GM18870 (cell line): ENCODE data around the gene CAMK4.
"Not testable (repeated sequence)": the region's sequence is repeated elsewhere in the genome, so short reads cannot be mapped to it uniquely, and the experiment has no call there.

Experiments used
- ATAC-seq: cut with Tn5 transposase; IDR thresholded peaks from one replicate; pipeline ENCODE4 v1.9.1; 2021; ENCODE audit warnings: moderate library complexity; ENCODE audit not compliant: unreplicated experiment

Gene CAMK4

DNA sequence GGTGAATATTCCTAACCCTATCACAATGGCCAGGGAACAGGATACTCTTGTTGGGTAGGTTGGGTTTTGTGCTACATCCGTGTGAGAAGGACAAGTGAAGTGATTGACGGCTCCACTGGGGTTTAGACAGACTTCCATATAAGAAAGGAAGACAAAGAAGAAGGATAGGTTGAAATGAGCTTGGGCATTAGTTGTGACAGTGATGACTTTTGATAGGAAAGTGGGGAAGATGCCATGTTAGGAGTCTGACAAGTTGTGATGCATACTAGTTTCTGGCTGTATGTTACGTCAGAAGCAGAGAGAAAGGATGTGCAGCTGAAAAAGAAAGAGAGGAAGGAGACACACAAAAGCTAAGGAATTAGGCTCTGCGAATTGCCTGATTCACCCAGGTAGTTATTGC, 150.2 kb downstream of the CAMK4 start:
- no peak for ATAC-seq

DNA sequence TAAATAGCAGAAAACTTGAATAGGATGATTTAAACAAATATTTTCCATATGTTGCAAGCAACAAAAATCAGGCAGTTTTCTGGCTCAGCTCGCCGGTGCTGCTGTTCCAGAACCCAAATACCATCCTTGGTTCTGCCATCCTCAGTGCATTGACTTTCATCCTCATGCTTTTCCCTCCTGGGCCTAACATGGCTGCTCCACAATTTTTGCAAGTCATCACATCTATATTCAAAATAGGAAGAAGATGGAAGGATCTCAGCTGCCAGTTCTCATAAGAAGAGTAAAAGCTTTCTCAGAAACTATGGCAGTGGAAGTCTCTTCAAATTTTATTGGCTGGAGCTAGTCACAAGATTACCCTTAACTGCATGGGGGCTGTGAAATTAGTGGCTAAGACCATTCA, 151.5 kb downstream of the CAMK4 start:
- no peak for ATAC-seq

DNA sequence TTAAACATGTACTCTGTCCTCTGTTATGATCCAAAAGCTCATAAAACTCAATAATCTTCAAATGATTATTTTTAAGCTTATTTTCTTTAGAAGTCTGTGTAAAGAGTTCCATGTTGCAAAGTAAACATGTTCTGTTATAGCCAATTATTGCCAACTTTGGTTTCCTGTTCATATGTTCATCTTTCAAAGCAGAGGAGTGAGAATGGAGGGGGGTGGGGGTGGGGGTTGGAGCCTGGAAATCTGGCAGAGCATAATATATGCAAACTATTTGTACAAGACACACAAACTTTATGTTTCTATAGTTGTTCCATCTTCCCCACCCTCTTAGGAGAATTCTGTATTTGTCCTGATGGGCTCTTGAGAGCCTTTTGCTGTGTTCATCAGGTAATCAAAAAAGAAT, 153.1 kb downstream of the CAMK4 start:
- no peak for ATAC-seq

DNA sequence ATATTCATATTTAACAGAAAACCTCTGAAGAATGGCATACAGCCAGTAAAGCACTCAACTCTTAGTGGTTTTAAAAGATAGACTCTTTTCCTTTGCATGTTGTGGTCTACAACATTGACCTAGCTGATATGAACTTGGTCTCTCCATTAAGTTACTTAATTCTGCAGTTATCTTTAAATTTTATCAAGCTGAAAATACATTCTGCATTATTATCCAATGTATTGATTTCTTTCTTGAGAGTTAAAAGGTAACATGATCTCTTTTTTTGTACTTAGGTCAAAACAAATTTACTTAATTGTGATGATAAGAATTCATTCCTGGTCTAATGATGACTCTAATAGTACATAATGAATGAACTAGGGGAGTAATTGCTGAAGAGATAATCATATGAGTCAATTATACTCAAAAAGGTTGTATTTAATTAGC, 155.2 kb downstream of the CAMK4 start:
- no peak for ATAC-seq

DNA sequence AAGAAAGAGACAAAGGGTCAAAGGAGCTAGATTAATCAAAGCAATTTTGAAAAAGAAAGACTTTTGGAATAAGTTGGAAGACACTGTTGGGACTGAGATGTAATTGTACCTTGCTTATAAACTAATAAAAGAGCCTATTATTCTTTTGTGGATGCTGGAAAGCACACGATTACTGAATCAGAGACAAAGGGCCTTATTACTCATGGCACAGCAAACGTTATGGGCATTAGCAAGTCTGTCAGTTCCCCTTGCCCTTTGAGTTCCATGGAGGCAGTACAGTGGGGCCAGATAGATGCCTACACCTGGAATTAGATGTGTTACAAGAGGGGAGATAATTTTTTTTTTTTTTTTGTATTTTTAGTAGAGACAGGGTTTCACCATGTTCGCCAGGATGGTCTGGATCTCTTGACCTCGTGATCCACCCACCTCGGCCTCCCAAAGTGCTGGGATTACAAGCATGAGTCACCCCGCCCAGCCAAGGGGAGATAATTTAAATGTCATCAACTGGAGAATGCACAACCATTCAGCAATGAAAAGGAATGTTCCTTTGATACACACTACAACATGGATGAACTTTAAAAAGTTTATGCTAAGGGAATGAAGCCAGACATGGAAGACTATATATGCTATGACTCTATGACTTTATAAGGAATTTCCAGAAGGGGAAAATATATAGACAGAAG, 159.2 kb downstream of the CAMK4 start:
- no peak for ATAC-seq

DNA sequence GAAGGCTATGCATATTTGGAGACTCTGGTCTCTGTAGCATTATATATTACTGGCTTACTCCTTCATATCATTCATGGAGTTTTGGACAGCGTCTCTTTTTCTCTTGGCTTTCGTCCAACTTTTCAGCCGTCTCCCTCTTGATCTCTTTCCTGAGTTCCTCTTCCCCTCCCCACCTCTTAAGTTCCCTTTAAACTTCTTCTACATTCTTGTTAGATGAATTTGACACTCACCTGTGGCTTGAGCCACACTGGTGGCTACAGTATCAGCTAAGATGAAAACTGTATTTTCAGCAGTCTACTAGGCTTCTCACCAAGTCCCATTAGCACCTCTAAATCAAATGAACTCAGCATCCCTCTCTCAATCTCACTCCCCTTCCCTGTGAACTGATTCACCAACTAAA, 160.0 kb downstream of the CAMK4 start:
- no peak for ATAC-seq

DNA sequence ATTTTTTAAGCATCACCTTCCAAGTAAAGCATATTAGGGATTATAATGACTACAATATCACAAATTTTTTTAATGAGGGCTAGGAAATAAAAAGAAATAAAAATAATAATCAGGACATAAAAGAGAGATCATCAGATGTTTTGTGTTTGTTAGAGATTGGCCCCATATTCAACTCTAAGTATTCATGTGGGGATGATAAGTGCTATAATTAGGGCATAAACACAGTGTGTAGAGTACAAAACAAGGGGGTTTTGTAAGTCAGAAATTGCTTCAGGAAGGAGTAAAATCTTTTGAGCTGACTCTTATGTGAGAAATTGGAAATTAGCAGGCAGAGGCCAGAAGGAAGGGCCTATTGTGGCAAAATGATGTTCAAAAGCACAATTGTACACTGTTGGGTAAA, 160.9 kb downstream of the CAMK4 start:
- ATAC-seq = no peak

DNA sequence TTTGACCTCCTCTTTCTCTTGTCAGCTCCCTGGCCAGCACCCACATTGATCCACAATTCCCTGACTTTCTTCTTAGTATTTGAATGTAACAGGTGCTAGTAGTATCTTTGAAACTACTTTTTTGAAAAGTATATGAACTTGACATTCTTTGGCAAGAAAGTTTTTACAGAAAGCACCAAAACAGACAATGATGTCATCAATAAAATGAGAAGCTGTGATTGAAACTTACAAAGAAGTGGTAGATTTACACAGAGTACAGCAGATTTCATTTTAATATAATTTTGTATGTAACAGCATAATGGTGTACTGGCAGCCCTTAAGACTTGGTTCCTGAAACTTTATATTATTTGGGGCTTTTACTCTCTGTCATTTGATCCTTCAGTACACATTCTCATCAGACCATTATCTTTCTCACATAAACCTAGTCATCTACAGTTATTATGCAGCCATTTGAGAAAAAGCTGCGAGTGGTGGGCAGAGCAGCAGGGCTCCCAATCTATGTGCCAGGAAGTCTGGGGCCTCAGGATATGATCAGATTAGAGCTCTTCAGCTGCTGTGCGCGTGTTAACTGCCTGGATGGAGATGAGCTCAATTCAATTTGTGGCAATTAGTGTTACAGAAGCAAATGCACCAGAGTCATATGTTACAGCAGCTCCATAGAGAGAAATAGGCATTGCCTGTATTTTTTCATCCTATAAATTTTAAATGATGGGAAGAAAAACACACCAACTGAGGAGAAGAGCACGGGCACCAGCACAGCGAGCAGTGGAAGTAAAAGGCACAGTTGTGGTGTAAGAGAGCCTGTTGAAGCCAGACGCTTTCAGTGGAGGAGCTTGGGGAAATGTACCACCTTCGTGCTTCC, 162.0 kb downstream of the CAMK4 start:
- ATAC-seq = no peak

DNA sequence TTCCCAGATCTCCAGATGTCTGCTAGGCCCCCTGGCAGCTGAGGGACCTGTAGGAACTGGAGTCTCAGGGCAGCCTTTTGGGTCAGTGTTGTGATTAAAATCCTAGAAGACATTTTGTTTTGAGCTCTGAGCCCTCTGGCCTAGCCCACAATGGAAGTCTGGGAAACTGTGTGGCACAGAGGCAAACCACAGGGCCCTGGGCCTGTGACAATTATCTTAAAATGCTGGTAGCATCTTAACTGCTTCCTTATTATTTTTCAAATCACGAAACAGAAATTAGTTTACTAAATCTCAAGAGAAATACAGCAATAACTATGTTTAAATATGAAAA, 162.6 kb downstream of the CAMK4 start:
- ATAC-seq = no peak

DNA sequence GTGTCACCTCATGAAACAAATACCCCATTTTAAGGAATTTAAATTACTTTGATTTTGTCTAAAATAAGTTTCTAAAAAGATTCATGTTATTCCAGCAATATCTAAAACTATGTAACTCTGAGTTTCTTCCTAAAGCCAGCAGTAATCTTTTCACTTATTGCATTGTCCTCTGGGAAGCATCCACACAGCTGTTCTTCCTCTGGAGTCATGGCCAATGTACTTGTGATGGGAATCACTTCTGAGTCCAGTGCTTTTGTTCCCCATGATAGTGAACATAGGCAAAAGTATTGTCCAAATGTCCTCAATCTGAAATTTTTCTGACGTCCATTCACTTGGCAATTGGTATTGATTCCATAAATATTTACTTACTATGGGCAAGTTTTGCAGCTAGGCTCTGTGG, 163.2 kb downstream of the CAMK4 start:
- no peak for ATAC-seq

DNA sequence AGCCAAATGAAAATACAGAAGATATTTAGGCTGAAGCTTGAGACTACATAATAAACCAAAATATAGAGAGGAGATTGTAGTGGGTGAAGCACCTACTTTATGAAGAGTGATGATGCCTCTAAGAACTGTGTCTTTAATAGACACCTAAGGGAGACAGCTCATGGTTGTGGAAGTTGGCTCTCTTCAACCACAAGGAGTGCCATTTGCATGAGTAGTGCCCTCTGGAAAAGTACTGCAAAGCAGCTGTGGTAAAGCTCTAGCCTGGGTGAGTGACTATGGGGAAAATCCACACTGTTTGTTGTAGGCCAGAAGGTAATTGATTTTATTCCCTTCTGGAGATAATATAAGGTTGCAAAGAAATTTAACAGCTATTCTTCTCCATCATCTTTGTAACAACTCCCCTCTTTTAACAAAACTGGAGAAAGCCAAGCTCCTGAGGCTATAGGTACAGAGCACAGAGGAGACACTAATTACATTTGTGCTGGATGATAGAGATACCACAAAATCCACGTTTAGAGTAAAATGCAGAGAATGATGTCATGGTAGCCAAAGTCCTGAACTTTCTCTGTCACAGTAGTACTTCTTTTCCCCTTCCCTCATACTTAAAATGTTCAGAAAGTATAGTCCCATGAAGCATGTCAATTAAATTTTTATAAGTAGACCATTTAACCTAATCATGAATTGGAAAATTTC, 165.4 kb downstream of the CAMK4 start:
- no peak for ATAC-seq

DNA sequence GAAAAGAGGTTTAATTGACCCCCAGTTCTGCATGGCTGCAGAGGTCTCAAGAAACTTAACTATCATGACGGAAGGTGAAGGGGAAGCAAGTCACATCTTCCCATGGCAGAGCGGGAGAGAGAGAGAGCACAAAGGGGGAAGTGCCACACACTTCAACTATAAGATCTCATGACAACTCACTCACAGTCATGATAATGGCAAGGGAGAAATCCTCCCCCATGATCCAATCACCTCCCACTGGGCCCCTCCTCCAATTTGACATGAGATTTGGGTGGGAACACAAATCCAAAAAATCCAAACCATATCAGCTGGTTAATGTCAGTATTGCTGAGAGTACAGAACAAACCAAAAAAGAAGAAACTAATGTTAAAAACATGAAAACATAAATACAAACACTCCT, 168.0 kb downstream of the CAMK4 start:
- ATAC-seq = no peak

DNA sequence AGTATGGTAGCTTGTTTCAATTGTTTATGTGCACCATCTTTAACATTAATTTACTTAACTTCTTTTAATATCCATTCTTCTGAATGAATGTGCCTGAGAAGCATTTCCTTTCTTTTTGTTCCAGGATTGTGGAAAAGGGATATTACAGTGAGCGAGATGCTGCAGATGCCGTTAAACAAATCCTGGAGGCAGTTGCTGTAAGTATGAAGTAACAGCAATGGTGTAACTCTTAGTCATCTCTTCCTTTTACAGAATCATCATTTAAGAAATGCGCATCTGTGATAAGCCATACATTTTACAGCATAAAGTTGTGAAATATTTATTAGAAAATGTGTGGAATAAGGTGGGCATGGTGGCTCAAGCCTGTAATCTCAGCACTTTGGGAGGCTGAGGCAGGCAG, 170.4 kb downstream of the CAMK4 start:
- no peak for ATAC-seq

DNA sequence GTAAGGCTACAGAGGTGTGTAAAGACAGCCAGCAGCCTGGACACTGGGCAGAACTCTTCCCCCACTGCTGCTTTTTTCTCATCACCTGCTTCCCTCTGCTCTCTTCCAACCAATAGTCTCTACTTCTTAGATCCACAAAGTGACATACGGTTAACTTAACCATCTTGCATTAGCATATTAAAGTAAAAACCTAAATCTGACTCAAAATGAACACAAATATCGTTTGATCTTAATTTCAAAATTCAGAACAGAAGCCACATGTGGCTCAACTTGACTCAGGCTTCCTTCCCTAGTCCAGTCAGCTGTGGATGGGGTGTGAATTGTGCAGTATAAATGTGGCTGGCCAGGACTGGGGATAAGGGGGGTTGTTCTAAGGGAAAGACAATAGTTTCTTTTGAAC, 173.8 kb downstream of the CAMK4 start:
- ATAC-seq = peak; percentile 51

DNA sequence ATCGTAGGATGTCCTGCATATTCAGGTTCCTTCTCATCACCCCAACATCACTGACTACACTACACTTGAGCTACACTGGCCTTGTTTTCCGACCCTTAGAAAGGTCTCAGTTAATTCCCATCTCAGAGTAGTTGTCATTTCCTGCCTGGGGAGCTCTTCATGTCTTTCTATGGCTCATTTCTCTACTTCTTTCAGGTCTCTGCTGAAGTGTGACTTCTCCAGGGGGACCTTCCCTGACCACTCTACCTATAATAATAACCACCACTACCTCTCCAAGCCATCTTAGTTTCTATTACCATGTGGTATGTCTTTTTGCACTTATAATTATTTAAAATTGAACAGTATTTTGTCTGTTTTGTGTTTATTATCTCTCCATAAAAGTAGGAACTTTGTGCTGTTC, 174.9 kb downstream of the CAMK4 start:
- ATAC-seq = no peak

DNA sequence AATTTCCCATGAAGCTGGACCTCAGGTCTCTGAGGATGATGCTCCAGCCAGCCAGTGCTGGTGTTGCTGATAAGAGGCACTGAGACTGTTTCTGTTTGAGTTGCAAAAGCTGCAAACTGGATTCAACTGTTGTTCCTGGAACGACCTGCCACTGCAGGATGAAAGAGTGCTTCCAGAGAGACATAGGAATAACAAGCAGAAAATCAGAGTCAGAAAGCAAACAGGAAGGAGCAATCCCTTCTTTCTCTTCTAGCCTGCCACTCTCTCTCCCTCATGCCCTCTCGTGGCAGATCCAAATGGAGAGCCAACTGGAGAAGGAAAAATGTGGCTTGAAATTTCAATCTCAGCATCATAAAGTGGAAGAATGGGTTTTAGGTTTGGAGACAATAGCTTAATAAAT, 177.7 kb downstream of the CAMK4 start:
- no peak for ATAC-seq

DNA sequence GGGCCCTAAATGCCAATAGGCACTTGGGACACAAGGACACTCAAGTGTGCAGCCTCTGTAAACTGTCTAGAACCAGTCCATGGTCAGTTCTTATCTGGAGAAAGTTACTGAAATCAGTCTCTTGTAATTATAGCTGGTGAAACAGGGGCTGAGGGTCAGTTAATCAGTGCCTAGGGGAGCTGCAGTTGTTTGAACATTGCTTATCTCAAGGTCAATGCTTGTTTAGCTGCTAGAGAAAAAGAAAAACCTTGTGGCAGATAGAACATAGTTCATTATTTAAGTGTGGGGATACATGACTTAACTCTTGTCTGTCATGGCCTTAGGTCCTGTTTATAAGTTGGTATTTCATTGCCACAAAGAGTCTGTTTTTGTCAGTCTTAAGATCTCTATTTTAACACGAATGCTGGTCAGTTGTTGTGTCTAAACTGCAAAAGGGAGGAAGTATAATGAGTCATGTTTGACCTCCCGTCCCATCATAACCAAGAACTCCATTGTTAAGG, 180.1 kb downstream of the CAMK4 start:
- ATAC-seq = no peak

DNA sequence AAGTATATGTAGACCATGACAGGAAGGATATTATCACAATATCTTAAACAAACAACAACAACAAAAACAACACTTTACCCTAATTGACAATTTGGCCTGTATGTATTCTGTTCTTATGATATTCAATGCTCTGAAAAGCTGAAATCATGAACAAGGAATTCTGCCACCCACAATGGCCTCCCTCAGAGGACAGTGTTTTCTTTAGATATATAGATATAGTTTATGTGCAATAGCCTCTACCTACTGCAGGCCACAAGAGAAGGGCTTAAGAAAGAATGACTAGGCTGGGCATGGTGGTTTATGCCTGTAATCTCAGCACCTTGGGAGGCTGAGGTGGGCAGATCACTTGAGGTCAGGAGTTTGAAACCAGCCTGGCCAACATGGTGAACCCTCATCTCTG, 183.4 kb downstream of the CAMK4 start:
- no peak for ATAC-seq

DNA sequence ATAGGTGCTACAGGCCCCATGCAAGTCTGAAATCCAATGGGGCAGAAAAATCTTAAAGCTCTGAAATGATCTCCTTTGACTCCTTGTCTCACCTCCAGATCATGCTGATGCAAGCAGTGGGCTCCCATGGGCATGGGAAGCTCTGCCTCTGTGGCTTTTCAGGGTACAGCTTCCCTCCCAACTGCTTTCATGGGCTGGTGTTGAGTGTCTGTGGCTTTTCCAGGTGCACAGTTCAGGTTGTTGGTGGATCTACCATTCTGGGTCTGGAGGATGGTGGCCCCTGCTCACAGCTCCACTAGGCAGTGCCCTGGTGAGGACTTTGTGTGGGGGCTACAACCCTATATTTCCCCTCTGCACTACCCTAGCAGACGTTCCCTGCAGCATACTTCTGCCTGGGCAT, 184.6 kb downstream of the CAMK4 start:
- no peak for ATAC-seq

DNA sequence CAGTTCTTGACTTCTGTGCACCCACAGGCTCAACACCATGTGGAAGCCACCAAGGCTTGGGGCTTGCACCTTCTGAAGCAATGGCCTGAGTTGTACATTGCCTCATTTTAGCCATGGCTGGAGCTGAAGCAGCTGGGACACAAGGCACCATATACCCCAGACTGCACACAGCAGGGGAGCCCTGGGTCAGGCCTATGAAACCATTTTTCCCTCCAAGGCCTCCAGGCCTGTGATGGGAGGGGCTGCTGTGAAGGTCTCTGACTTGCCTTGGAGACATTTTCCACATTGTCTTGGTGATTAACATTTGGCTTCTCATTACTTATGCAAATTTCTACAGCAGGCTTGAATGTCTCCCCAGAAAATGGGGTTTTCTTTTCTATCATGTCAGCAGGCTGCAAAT, 185.1 kb downstream of the CAMK4 start:
- not testable (repeated sequence) for ATAC-seq

DNA sequence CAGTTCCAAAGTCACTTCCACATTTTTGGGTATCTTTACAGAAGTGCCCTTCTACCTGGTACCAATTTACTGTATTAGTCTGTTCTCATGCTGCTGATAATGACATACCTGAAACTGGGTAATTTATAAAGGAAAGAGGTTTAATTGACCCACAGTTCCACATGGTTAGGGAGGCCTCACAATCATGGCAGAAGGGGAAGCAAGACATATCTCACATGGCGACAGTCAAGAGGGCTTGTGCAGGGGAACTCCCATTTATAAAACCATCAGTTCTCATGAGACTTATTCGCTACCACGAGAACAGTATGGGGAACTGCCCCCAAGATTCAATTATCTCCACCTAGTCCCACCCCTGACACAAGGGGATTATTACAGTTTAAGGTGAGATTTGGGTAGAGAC, 185.9 kb downstream of the CAMK4 start:
- not testable (repeated sequence) for ATAC-seq

DNA sequence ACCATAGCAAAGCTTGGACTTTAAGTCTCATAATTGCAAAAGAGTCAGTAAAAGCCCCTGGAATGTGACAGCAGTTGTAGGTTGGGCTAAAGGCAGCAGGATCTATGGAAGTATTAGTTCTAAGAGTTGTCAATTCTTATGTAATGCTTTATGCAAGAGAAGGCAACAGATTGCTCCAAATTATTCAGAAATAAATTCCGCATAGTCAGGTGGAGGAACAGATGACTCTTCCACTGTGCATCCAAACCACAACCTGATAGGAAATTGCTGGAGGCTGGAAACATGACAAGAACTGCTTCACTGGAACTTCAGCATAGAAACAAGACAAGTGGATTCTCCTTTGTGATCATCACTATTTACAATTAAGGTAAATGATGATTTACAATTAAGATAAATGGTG, 187.1 kb downstream of the CAMK4 start:
- no peak for ATAC-seq
